ENCODE measurements around the gene DLGAP1.

Gene DLGAP1

DNA sequence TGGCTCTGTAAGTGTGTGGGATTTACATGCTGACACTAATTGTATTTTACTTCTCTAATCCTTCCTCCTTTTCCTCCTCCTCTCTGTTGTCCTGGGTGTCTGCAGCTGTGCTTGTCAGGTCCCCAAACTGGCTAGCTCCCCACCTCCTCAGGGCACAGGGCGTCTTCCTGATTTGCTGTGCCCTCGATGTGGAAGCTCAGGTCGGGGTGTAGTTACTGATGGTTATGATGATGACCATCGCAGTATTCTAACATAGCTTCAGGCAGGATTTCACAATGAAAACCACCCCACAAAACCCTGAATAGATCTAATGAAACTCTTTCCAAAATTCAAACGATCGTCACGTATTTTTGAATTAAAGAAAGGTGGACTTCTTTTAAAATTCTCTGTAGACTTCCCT, 576.7 kb downstream of the DLGAP1 start:
- TF ChIP-seq RAD21 (IDR thresholded peaks at IDR 0.05; ENCODE audit: low read depth): no peak
- no peak for TF ChIP-seq CREB1 (IDR thresholded peaks at IDR 0.05; ENCODE audit: low read depth)
- no peak for TF ChIP-seq CEBPB (IDR thresholded peaks at IDR 0.05)
- TF ChIP-seq EGR1 (IDR thresholded peaks at IDR 0.05): no peak
- TF ChIP-seq EP300 (IDR thresholded peaks at IDR 0.05; ENCODE audit: borderline replicate concordance): no peak
- no peak for TF ChIP-seq TAF1 (IDR thresholded peaks at IDR 0.05; ENCODE audit: low read depth)

DNA sequence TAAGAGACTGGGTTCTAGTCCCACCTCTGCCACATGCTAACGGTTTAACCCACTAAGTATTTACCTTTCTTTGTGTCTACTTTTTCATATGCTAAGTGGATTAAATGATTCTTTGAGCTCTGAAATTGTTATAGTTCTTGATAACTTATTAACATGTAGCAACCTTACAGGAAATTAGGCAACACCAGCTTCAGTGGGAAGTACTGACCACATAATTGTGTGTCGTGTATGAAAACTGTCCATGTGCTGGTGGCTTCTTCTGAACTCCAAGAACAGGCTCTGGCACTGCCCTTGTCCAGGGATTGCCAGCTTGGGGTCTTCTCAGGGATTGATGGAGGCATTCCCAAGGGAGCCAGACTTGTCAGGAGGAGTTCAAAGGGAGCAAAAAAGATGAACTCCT, 577.4 kb downstream of the DLGAP1 start:
- TF ChIP-seq, protein P1, sequence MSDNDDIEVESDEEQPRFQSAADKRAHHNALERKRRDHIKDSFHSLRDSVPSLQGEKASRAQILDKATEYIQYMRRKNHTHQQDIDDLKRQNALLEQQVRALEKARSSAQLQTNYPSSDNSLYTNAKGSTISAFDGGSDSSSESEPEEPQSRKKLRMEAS (IDR thresholded peaks at IDR 0.05): no peak
- no peak for TF ChIP-seq NFIC (IDR thresholded peaks at IDR 0.05)
- TF ChIP-seq, protein P2, sequence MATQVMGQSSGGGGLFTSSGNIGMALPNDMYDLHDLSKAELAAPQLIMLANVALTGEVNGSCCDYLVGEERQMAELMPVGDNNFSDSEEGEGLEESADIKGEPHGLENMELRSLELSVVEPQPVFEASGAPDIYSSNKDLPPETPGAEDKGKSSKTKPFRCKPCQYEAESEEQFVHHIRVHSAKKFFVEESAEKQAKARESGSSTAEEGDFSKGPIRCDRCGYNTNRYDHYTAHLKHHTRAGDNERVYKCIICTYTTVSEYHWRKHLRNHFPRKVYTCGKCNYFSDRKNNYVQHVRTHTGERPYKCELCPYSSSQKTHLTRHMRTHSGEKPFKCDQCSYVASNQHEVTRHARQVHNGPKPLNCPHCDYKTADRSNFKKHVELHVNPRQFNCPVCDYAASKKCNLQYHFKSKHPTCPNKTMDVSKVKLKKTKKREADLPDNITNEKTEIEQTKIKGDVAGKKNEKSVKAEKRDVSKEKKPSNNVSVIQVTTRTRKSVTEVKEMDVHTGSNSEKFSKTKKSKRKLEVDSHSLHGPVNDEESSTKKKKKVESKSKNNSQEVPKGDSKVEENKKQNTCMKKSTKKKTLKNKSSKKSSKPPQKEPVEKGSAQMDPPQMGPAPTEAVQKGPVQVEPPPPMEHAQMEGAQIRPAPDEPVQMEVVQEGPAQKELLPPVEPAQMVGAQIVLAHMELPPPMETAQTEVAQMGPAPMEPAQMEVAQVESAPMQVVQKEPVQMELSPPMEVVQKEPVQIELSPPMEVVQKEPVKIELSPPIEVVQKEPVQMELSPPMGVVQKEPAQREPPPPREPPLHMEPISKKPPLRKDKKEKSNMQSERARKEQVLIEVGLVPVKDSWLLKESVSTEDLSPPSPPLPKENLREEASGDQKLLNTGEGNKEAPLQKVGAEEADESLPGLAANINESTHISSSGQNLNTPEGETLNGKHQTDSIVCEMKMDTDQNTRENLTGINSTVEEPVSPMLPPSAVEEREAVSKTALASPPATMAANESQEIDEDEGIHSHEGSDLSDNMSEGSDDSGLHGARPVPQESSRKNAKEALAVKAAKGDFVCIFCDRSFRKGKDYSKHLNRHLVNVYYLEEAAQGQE (IDR thresholded peaks at IDR 0.05; ENCODE audit: low read depth): no peak
- TF ChIP-seq TCF12 (IDR thresholded peaks at IDR 0.05; ENCODE audit: low read depth): no peak
- TF ChIP-seq TEAD4 (IDR thresholded peaks at IDR 0.05): no peak

DNA sequence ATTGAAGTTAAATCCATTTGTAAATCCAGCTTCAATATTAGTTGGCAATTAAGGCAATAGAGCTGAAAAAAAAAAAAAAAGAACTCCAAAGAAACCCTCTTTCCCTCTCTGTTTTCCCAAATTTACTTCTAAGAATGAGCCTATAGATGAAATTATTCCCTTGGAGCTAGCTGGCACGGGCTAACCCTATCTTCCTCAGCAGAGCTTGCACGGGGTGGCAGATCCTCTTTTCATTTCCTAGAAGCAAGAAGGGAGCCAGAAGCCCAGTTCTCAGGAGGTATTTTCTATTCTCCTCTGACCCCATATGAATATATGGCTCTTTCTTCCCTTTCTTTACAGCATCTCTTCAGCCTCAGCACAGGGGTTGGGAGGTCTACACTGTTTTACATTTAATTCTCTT, 579.1 kb downstream of the DLGAP1 start:
- no peak for TF ChIP-seq YY1 (IDR thresholded peaks at IDR 0.05; ENCODE audit: low read depth)
- TF ChIP-seq FOXM1 (IDR thresholded peaks at IDR 0.05; ENCODE audit: borderline replicate concordance, low read depth): no peak
- TF ChIP-seq, protein P3, sequence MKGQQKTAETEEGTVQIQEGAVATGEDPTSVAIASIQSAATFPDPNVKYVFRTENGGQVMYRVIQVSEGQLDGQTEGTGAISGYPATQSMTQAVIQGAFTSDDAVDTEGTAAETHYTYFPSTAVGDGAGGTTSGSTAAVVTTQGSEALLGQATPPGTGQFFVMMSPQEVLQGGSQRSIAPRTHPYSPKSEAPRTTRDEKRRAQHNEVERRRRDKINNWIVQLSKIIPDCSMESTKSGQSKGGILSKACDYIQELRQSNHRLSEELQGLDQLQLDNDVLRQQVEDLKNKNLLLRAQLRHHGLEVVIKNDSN (IDR thresholded peaks at IDR 0.05): no peak
- no peak for TF ChIP-seq NFIC (IDR thresholded peaks at IDR 0.05)
- TF ChIP-seq TCF12 (IDR thresholded peaks at IDR 0.05; ENCODE audit: low read depth): no peak
- TF ChIP-seq, protein P2 (IDR thresholded peaks at IDR 0.05; ENCODE audit: low read depth): no peak

- TF ChIP-seq EGR1 (IDR thresholded peaks at IDR 0.05) (no peak), CREB1 (IDR thresholded peaks at IDR 0.05; ENCODE audit: low read depth) (no peak), RAD21 (IDR thresholded peaks at IDR 0.05; ENCODE audit: low read depth) (no peak), EP300 (IDR thresholded peaks at IDR 0.05; ENCODE audit: borderline replicate concordance) (no peak), YY1 (IDR thresholded peaks at IDR 0.05; ENCODE audit: low read depth) (no peak), ZBTB7A (IDR thresholded peaks at IDR 0.05; ENCODE audit: low read depth) (no peak), FOXM1 (IDR thresholded peaks at IDR 0.05; ENCODE audit: borderline replicate concordance, low read depth) (no peak), TCF12 (IDR thresholded peaks at IDR 0.05; ENCODE audit: low read depth) (no peak), NFIC (IDR thresholded peaks at IDR 0.05) (no peak), TEAD4 (IDR thresholded peaks at IDR 0.05) (no peak), CEBPB (IDR thresholded peaks at IDR 0.05) (no peak), TAF1 (IDR thresholded peaks at IDR 0.05; ENCODE audit: low read depth) (no peak)
- TF ChIP-seq, protein P1 (IDR thresholded peaks at IDR 0.05): no peak
- TF ChIP-seq, protein P2 (IDR thresholded peaks at IDR 0.05; ENCODE audit: low read depth): no peak
- TF ChIP-seq, protein P3 (IDR thresholded peaks at IDR 0.05): no peak
Observed at GRCh38 chr18:3875376-3875775, 579.7 kb downstream of the DLGAP1 start.

- TF ChIP-seq FOXM1 (IDR thresholded peaks at IDR 0.05; ENCODE audit: borderline replicate concordance, low read depth): no peak
- TF ChIP-seq TEAD4 (IDR thresholded peaks at IDR 0.05): no peak
- TF ChIP-seq TCF12 (IDR thresholded peaks at IDR 0.05; ENCODE audit: low read depth): no peak
- TF ChIP-seq EP300 (IDR thresholded peaks at IDR 0.05; ENCODE audit: borderline replicate concordance): no peak
- TF ChIP-seq, protein P2 (IDR thresholded peaks at IDR 0.05; ENCODE audit: low read depth): no peak
- TF ChIP-seq, protein P1 (IDR thresholded peaks at IDR 0.05): no peak
- TF ChIP-seq CEBPB (IDR thresholded peaks at IDR 0.05): no peak
- no peak for TF ChIP-seq RAD21 (IDR thresholded peaks at IDR 0.05; ENCODE audit: low read depth)
- TF ChIP-seq TAF1 (IDR thresholded peaks at IDR 0.05; ENCODE audit: low read depth): no peak
- no peak for TF ChIP-seq NFIC (IDR thresholded peaks at IDR 0.05)
- TF ChIP-seq ZBTB7A (IDR thresholded peaks at IDR 0.05; ENCODE audit: low read depth): no peak
- no peak for TF ChIP-seq EGR1 (IDR thresholded peaks at IDR 0.05)
- TF ChIP-seq CREB1 (IDR thresholded peaks at IDR 0.05; ENCODE audit: low read depth): no peak
- TF ChIP-seq, protein P3 (IDR thresholded peaks at IDR 0.05): no peak
- TF ChIP-seq YY1 (IDR thresholded peaks at IDR 0.05; ENCODE audit: low read depth): no peak
Observed at GRCh38 chr18:3874581-3874980, 580.5 kb downstream of the DLGAP1 start.

Data from Ishikawa (cell line).